ENCODE measurements around the gene PLAC8L1. TPM values are rescaled to one million over a fixed set of nuclear protein-coding genes. Genes with fewer than 3 reads are reported as not detected.

Gene PLAC8L1
- total RNA-seq, 1 experiment from 2014 or later: 0.77 TPM

DNA sequence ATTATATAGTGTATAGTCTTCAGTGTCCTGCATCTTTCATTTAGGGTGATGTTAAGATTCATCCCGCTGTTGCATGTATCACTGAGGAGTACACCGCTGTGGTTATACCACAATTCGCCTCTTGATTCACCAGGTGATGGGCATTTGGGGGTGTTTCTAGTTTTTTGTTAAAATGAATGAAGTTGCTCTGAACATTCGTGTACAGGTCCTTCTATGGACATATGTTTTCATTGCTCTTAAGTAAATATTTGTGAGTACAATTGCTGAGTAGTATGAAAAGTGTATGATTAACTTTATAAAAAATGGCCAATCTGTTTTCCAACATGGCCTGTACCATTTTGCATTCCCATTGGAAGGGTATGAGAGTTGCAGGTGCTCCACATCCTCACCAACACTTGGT, 61.7 kb downstream of the PLAC8L1 start:
- no peak for TF ChIP-seq NFYB (CRISPR knock-in tag; conservative IDR thresholded peaks at IDR 0.05; ENCODE audit: low read depth)
- TF ChIP-seq ZNF219 (CRISPR knock-in tag; IDR thresholded peaks at IDR 0.05; ENCODE audit: borderline replicate concordance): no peak
- no peak for TF ChIP-seq ESRRA (CRISPR knock-in tag; IDR thresholded peaks at IDR 0.05; ENCODE audit: borderline replicate concordance)
- TF ChIP-seq, protein P1, sequence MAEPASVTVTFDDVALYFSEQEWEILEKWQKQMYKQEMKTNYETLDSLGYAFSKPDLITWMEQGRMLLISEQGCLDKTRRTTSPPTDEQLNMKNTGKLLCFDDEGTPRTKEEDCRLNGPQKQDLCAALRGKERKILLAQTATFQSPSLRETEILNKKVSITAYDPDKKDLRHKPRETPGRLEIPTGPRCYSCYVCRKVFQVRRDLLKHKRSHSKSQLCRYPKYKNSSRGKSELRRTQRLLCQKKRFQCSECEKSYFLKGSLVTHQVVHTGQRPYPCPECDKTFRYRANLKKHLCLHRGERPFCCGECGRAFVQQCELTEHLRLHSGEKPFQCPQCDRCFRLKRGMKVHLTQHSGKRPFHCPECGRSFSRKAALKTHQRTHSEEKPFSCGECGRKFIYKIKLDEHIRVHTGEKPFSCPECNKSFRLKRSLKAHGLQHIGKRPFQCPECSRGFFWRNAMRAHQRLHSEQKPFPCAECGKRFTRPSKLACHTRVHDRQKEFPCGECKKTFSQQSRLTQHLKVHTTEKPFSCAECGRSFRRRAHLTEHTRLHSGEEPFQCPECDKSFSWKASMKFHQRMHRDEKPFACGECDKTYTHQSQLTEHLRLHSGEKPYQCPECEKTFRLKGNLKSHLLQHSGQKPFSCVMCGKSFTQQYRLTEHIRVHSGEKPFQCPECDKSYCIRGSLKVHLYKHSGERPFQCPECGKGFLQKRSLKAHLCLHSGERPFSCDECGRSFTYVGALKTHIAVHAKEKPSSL (CRISPR knock-in tag; conservative IDR thresholded peaks at IDR 0.05): no peak
- TF ChIP-seq GRHL2 (CRISPR knock-in tag; IDR thresholded peaks at IDR 0.05; ENCODE audit: insufficient replicate concordance, severe bottlenecking): no peak
- TF ChIP-seq GTF2I (CRISPR knock-in tag; conservative IDR thresholded peaks at IDR 0.05): no peak
- no peak for TF ChIP-seq JAZF1 (CRISPR knock-in tag; IDR thresholded peaks at IDR 0.05)
- TF ChIP-seq ZNF396 (CRISPR knock-in tag; IDR thresholded peaks at IDR 0.05; ENCODE audit: borderline replicate concordance): no peak
- no peak for TF ChIP-seq NFATC4 (CRISPR knock-in tag; IDR thresholded peaks at IDR 0.05)
- no peak for TF ChIP-seq TP53 (CRISPR knock-in tag; IDR thresholded peaks at IDR 0.05)
- TF ChIP-seq, protein P2, sequence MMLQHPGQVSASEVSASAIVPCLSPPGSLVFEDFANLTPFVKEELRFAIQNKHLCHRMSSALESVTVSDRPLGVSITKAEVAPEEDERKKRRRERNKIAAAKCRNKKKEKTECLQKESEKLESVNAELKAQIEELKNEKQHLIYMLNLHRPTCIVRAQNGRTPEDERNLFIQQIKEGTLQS (CRISPR knock-in tag; conservative IDR thresholded peaks at IDR 0.05): no peak
- ChIA-PET POLR2A (no interaction called here), CTCF (interaction anchor here (0.7 kb wide), 1 partner anchor 83 kb away, joined by 4 read pairs; no protein-coding TSS in a partner anchor)
- H3K4me1 Mint-ChIP-seq: peaks cover 6% of the 10 kb centered on the region
- no peaks in the 10 kb centered on the region for H3K9me3 Mint-ChIP-seq
- no peak for ATAC-seq
- no peak overlapping the region for H3K27ac Mint-ChIP-seq
- no peaks in the 10 kb centered on the region for H3K36me3 Mint-ChIP-seq
- DNase-seq (ENCODE audit: low spot score): no peak
- H3K4me3 Mint-ChIP-seq: no peak overlapping the region
- no peaks in the 10 kb centered on the region for H3K27me3 Mint-ChIP-seq (ENCODE audit: low read depth)

DNA sequence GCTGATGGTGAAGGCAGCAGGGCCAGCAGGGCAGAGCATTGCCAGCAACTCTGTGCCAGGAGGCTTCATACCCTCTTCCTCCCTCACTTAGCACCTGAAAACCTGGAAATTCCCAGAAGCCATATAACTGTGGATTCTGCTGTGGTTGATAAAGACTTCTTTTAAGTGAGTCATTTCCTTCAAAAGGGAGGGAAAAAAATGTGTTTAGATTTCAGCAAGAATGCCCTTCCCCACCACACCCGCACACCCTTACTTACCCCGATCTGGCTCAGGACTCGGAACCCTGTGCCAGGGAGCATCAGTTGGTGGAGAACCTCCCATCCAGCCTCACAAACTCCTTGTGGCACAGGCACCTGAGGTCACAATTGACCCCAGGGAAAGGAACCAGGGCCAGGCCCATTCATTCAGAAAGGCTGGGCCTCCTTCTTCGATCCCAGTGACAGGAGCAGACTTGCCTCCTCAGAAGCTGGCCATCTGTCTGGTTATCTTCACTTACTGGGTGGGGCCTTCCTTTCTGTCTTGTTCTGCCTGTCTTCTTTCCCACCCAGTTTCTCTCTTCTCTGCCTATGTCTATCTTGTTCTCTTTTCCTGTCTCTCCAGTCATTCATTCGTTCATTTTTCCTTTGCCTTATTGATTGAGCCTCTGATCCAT, 62.6 kb downstream of the PLAC8L1 start:
- H3K27me3 Mint-ChIP-seq (ENCODE audit: low read depth): no peaks in the 10 kb centered on the region
- H3K9me3 Mint-ChIP-seq: no peaks in the 10 kb centered on the region
- H3K4me3 Mint-ChIP-seq: no peak overlapping the region
- peaks cover 6% of the 10 kb centered on the region for H3K4me1 Mint-ChIP-seq
- DNase-seq (ENCODE audit: low spot score) (no peak), ATAC-seq (no peak)
- ChIA-PET POLR2A (no interaction called here), CTCF (interaction anchor here (1.5 kb wide), 1 partner anchor 9 kb away, joined by 7 read pairs; no protein-coding TSS in a partner anchor)
- no peaks in the 10 kb centered on the region for H3K36me3 Mint-ChIP-seq
- TF ChIP-seq, protein P3, sequence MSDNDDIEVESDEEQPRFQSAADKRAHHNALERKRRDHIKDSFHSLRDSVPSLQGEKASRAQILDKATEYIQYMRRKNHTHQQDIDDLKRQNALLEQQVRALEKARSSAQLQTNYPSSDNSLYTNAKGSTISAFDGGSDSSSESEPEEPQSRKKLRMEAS (CRISPR knock-in tag; IDR thresholded peaks at IDR 0.05): no peak
- TF ChIP-seq, protein P4, sequence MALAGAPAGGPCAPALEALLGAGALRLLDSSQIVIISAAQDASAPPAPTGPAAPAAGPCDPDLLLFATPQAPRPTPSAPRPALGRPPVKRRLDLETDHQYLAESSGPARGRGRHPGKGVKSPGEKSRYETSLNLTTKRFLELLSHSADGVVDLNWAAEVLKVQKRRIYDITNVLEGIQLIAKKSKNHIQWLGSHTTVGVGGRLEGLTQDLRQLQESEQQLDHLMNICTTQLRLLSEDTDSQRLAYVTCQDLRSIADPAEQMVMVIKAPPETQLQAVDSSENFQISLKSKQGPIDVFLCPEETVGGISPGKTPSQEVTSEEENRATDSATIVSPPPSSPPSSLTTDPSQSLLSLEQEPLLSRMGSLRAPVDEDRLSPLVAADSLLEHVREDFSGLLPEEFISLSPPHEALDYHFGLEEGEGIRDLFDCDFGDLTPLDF (CRISPR knock-in tag; IDR thresholded peaks at IDR 0.05): no peak
- TF ChIP-seq, protein P5, sequence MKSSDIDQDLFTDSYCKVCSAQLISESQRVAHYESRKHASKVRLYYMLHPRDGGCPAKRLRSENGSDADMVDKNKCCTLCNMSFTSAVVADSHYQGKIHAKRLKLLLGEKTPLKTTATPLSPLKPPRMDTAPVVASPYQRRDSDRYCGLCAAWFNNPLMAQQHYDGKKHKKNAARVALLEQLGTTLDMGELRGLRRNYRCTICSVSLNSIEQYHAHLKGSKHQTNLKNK (CRISPR knock-in tag; IDR thresholded peaks at IDR 0.05): no peak
- TF ChIP-seq NR1H2 (CRISPR knock-in tag; IDR thresholded peaks at IDR 0.05): no peak
- TF ChIP-seq, protein P6, sequence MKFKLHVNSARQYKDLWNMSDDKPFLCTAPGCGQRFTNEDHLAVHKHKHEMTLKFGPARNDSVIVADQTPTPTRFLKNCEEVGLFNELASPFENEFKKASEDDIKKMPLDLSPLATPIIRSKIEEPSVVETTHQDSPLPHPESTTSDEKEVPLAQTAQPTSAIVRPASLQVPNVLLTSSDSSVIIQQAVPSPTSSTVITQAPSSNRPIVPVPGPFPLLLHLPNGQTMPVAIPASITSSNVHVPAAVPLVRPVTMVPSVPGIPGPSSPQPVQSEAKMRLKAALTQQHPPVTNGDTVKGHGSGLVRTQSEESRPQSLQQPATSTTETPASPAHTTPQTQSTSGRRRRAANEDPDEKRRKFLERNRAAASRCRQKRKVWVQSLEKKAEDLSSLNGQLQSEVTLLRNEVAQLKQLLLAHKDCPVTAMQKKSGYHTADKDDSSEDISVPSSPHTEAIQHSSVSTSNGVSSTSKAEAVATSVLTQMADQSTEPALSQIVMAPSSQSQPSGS (CRISPR knock-in tag; IDR thresholded peaks at IDR 0.05; ENCODE audit: borderline replicate concordance, low read depth): no peak
- no peak for TF ChIP-seq GABPB1 (CRISPR knock-in tag; IDR thresholded peaks at IDR 0.05)
- TF ChIP-seq, protein P7, sequence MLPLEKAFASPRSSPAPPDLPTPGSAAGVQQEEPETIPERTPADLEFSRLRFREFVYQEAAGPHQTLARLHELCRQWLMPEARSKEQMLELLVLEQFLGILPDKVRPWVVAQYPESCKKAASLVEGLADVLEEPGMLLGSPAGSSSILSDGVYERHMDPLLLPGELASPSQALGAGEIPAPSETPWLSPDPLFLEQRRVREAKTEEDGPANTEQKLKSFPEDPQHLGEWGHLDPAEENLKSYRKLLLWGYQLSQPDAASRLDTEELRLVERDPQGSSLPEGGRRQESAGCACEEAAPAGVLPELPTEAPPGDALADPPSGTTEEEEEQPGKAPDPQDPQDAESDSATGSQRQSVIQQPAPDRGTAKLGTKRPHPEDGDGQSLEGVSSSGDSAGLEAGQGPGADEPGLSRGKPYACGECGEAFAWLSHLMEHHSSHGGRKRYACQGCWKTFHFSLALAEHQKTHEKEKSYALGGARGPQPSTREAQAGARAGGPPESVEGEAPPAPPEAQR (CRISPR knock-in tag; IDR thresholded peaks at IDR 0.05): no peak
- no peak for TF ChIP-seq MXD4 (CRISPR knock-in tag; IDR thresholded peaks at IDR 0.05; ENCODE audit: borderline replicate concordance)
- no peak for TF ChIP-seq FOXK1 (CRISPR knock-in tag; IDR thresholded peaks at IDR 0.05)
- TF ChIP-seq, protein P8, sequence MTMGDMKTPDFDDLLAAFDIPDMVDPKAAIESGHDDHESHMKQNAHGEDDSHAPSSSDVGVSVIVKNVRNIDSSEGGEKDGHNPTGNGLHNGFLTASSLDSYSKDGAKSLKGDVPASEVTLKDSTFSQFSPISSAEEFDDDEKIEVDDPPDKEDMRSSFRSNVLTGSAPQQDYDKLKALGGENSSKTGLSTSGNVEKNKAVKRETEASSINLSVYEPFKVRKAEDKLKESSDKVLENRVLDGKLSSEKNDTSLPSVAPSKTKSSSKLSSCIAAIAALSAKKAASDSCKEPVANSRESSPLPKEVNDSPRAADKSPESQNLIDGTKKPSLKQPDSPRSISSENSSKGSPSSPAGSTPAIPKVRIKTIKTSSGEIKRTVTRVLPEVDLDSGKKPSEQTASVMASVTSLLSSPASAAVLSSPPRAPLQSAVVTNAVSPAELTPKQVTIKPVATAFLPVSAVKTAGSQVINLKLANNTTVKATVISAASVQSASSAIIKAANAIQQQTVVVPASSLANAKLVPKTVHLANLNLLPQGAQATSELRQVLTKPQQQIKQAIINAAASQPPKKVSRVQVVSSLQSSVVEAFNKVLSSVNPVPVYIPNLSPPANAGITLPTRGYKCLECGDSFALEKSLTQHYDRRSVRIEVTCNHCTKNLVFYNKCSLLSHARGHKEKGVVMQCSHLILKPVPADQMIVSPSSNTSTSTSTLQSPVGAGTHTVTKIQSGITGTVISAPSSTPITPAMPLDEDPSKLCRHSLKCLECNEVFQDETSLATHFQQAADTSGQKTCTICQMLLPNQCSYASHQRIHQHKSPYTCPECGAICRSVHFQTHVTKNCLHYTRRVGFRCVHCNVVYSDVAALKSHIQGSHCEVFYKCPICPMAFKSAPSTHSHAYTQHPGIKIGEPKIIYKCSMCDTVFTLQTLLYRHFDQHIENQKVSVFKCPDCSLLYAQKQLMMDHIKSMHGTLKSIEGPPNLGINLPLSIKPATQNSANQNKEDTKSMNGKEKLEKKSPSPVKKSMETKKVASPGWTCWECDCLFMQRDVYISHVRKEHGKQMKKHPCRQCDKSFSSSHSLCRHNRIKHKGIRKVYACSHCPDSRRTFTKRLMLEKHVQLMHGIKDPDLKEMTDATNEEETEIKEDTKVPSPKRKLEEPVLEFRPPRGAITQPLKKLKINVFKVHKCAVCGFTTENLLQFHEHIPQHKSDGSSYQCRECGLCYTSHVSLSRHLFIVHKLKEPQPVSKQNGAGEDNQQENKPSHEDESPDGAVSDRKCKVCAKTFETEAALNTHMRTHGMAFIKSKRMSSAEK (CRISPR knock-in tag; IDR thresholded peaks at IDR 0.05; ENCODE audit: borderline replicate concordance): no peak
- no peak for TF ChIP-seq KAT7 (CRISPR knock-in tag; IDR thresholded peaks at IDR 0.05; ENCODE audit: borderline replicate concordance)
- no peak for TF ChIP-seq CBFB (CRISPR knock-in tag; IDR thresholded peaks at IDR 0.05; ENCODE audit: low read depth)
- no peak overlapping the region for H3K27ac Mint-ChIP-seq
